Suprapubic skin (tissue), 4 donors: ENCODE measurements around the gene PSMG1. TPM values are rescaled to one million over a fixed set of nuclear protein-coding genes. Genes with fewer than 3 reads are reported as not detected.

Experiments
- DNase-seq, 2 donors: peaks; one replicate each; pipeline ENCODE4 v3.0.0-alpha.2; 2019; ENCODE audit warnings: low spot score in 2 of 2
- H3K27ac ChIP-seq: fragments of 200-600 bp; sonication (generic); one replicate; pipeline ENCODE4 v1.5.1; 2019
- H3K27me3 ChIP-seq: fragments of 200-600 bp; sonication (generic); one replicate; pipeline ENCODE4 v1.5.1; 2019
- H3K36me3 ChIP-seq: fragments of 200-600 bp; sonication (generic); one replicate; pipeline ENCODE4 v1.5.1; 2019
- H3K4me1 ChIP-seq: fragments of 200-600 bp; sonication (generic); one replicate; pipeline ENCODE4 v1.5.1; 2019
- H3K4me3 ChIP-seq: fragments of 200-600 bp; sonication (generic); one replicate; pipeline ENCODE4 v1.5.1; 2019; ENCODE audit warnings: mild to moderate bottlenecking
- H3K9me3 ChIP-seq: fragments of 200-600 bp; sonication (generic); one replicate; pipeline ENCODE4 v1.5.1; 2019
- EP300 ChIP-seq: sonication (generic); formaldehyde crosslinking; IDR thresholded peaks from one replicate; pipeline ENCODE4 v1.6.1; 2017; ENCODE audit warnings: antibody characterized with exemption
- POLR2A ChIP-seq, 2 donors: fragments of 450-650 bp; IDR thresholded peaks; one replicate each; pipeline ENCODE4 v1.6.1; 2017; ENCODE audit warnings: antibody characterized with exemption in 2 of 2, mild to moderate bottlenecking in 2 of 2, moderate library complexity in 2 of 2
- POLR2AphosphoS5 ChIP-seq, 3 donors: sonication (generic); formaldehyde crosslinking; IDR thresholded peaks; one replicate each; pipeline ENCODE4 v1.6.1; 2017; ENCODE audit warnings: antibody characterized with exemption in 3 of 3
- WGBS: methylation state at CpG from one replicate; pipeline ENCODE4 v1.1.5; 2018; 5-methylcytosine and 5-hydroxymethylcytosine counted together
- total RNA-seq, 4 donors: library from RNA; depleted of rRNA; stranded (reverse); fragments of >200 nt; gene quantifications; one replicate each; pipeline ENCODE4 v1.1.0, GENCODE V29; 2016
- TF ChIP-seq, protein P1 (sequence below), 2 donors: fragments of 200-600 bp in 1 of 2; fragments of 450-650 bp in 1 of 2; sonication (generic) in 1 of 2; IDR thresholded peaks; one replicate each; pipeline ENCODE4 v1.5.1; 2016 to 2019; ENCODE audit warnings: antibody characterized with exemption in 2 of 2, mild to moderate bottlenecking in 1 of 2, moderate library complexity in 1 of 2

Gene PSMG1
- total RNA-seq, 4 donors from 2014 or later = 22.5 to 33.4 (median 28.1) TPM

GRCh38 chr21:39152271-39152670 lies 31.0 kb downstream of the PSMG1 start:
- DNase-seq = no peak
- no peak overlapping the region for H3K4me3 ChIP-seq
- no peak overlapping the region for H3K27ac ChIP-seq
- TF ChIP-seq, protein P1, sequence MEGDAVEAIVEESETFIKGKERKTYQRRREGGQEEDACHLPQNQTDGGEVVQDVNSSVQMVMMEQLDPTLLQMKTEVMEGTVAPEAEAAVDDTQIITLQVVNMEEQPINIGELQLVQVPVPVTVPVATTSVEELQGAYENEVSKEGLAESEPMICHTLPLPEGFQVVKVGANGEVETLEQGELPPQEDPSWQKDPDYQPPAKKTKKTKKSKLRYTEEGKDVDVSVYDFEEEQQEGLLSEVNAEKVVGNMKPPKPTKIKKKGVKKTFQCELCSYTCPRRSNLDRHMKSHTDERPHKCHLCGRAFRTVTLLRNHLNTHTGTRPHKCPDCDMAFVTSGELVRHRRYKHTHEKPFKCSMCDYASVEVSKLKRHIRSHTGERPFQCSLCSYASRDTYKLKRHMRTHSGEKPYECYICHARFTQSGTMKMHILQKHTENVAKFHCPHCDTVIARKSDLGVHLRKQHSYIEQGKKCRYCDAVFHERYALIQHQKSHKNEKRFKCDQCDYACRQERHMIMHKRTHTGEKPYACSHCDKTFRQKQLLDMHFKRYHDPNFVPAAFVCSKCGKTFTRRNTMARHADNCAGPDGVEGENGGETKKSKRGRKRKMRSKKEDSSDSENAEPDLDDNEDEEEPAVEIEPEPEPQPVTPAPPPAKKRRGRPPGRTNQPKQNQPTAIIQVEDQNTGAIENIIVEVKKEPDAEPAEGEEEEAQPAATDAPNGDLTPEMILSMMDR (IDR thresholded peaks at IDR 0.05) = no peak
- no peak for TF ChIP-seq POLR2AphosphoS5 (IDR thresholded peaks at IDR 0.05)
- TF ChIP-seq EP300 = no peak
- no peak for TF ChIP-seq POLR2A (IDR thresholded peaks at IDR 0.05)
- H3K36me3 ChIP-seq = no peaks in the 10 kb centered on the region
- no peaks in the 10 kb centered on the region for H3K4me1 ChIP-seq
- 86% methylated on average over 2 of the region's 2 CpGs for WGBS
- no peaks in the 10 kb centered on the region for H3K9me3 ChIP-seq
- peaks cover 3% of the 10 kb centered on the region for H3K27me3 ChIP-seq

- H3K27ac ChIP-seq = no peak overlapping the region
- H3K4me3 ChIP-seq = no peak overlapping the region
- no peaks in the 10 kb centered on the region for H3K4me1 ChIP-seq
- H3K9me3 ChIP-seq = no peaks in the 10 kb centered on the region
- TF ChIP-seq, protein P1 (IDR thresholded peaks at IDR 0.05) = no peak
- TF ChIP-seq POLR2A (IDR thresholded peaks at IDR 0.05) = no peak
- no peak for TF ChIP-seq POLR2AphosphoS5 (IDR thresholded peaks at IDR 0.05)
- TF ChIP-seq EP300 = no peak
- H3K27me3 ChIP-seq = peaks cover 3% of the 10 kb centered on the region
- DNase-seq = no peak
- no peaks in the 10 kb centered on the region for H3K36me3 ChIP-seq
These were observed 32.4 kb downstream of the PSMG1 start for GRCh38 chr21:39150877-39151276.

- Histone ChIP-seq H3K27me3 (no peaks in the 10 kb centered on the region), H3K4me1 (no peaks in the 10 kb centered on the region), H3K36me3 (no peaks in the 10 kb centered on the region), H3K27ac (no peak overlapping the region), H3K4me3 (no peak overlapping the region), H3K9me3 (no peaks in the 10 kb centered on the region)
- DNase-seq = no peak
- 88% methylated on average over 6 of the region's 6 CpGs for WGBS
- TF ChIP-seq POLR2A (IDR thresholded peaks at IDR 0.05) = no peak
- TF ChIP-seq, protein P1 (IDR thresholded peaks at IDR 0.05) = no peak
- no peak for TF ChIP-seq POLR2AphosphoS5 (IDR thresholded peaks at IDR 0.05)
- TF ChIP-seq EP300 = no peak
These were observed 32.9 kb downstream of the PSMG1 start for GRCh38 chr21:39150316-39150715.

DNA sequence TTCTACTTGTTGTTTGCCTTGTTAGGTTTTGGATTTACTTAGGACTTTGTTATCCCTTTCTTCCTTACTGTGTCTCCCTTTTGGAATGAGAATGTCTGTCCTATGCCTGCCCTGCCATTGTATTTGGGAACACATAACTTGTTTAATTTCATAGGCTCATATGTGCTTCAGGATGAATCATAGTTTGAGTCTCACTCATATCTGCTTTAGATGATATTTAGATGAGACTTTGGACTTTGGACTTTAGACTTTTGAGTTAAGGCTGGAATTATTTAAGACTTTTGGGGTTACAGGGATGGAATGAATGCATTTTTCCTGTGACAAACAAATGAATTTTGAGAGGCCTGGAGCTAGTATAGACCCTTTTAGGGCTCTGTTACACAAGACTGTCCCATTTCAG lies 33.4 kb downstream of the PSMG1 start:
- Histone ChIP-seq H3K4me3 (no peak overlapping the region), H3K36me3 (no peaks in the 10 kb centered on the region), H3K27me3 (no peaks in the 10 kb centered on the region), H3K9me3 (no peaks in the 10 kb centered on the region), H3K4me1 (no peaks in the 10 kb centered on the region), H3K27ac (no peak overlapping the region)
- TF ChIP-seq POLR2A (IDR thresholded peaks at IDR 0.05) (no peak), EP300 (no peak)
- DNase-seq = no peak

GRCh38 chr21:39148975-39149374 lies 34.3 kb downstream of the PSMG1 start:
- Histone ChIP-seq H3K4me1 (no peaks in the 10 kb centered on the region), H3K9me3 (no peaks in the 10 kb centered on the region), H3K27me3 (no peaks in the 10 kb centered on the region), H3K4me3 (no peak overlapping the region), H3K27ac (no peak overlapping the region), H3K36me3 (no peaks in the 10 kb centered on the region)
- WGBS = 84% methylated on average over 2 of the region's 2 CpGs
- DNase-seq = no peak
- no peak for TF ChIP-seq EP300
- no peak for TF ChIP-seq POLR2A (IDR thresholded peaks at IDR 0.05)
- no peak for TF ChIP-seq POLR2AphosphoS5 (IDR thresholded peaks at IDR 0.05)
- TF ChIP-seq, protein P1 (IDR thresholded peaks at IDR 0.05) = no peak

- 82% methylated on average over 3 of the region's 3 CpGs for WGBS
- Histone ChIP-seq H3K9me3 (no peaks in the 10 kb centered on the region), H3K27me3 (no peaks in the 10 kb centered on the region), H3K4me3 (no peak overlapping the region), H3K36me3 (no peaks in the 10 kb centered on the region), H3K4me1 (no peaks in the 10 kb centered on the region), H3K27ac (no peak overlapping the region)
- TF ChIP-seq, protein P1 (IDR thresholded peaks at IDR 0.05) = no peak
- TF ChIP-seq EP300 (no peak), POLR2A (IDR thresholded peaks at IDR 0.05) (no peak), POLR2AphosphoS5 (IDR thresholded peaks at IDR 0.05) (no peak)
- no peak for DNase-seq
These were observed 39.1 kb downstream of the PSMG1 start for GRCh38 chr21:39144191-39144590.
